ENCODE measurements around the gene CYSLTR2. TPM values are rescaled to one million over a fixed set of nuclear protein-coding genes. Genes with fewer than 3 reads are reported as not detected.

Gene CYSLTR2
- total RNA-seq, 1 experiment from 2014 or later = not detected

DNA sequence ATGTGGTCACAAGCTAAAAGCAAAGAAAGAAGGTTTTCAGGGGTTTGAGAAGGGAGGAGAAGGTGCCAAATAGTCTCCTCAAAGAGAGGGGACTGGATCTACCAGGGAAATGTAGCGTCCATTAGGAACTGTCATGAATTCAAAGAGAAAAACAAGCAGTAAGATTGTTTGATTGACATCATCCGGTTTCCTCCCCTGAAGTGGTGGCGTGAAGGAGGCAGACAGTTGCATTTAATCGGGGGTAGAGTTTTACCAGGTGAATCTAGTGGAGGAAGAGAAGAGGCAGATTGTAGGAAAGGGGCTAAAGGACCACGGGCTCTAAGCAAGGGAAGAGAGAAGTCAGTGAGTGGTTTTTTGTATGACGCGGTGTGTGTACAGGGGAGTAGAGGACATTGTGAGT lies 13.0 kb upstream of the CYSLTR2 start:
- ATAC-seq = no peak
- Histone ChIP-seq H3K27ac (ENCODE audit: low read length) (no peak overlapping the region), H3K4me3 (ENCODE audit: low read depth in 2 of 2, low read length in 2 of 2) (no peak overlapping the region), H3K9me3 (ENCODE audit: control insufficient read depth, insufficient read depth, low read depth, low read length) (peaks cover 3% of the 10 kb centered on the region; the same call in 1 of the 2 replicates), H3K27me3 (ENCODE audit: control insufficient read depth, insufficient read depth, low read length) (no peaks in the 10 kb centered on the region), H3K36me3 (ENCODE audit: control insufficient read depth, insufficient read depth, low read length) (no peaks in the 10 kb centered on the region), H3K4me1 (ENCODE audit: control insufficient read depth, insufficient read depth, low read length) (no peaks in the 10 kb centered on the region)
- BruUV-seq (replicated peaks) = no TSS peak
- POLR2A ChIA-PET = no interaction called here
- in situ Hi-C loops (cut with HindIII; ENCODE audit: low pct_unique_long_range_greater_than_20kb, low sequenced_read_pairs) (no loop called here), intact Hi-C loops (cut with micrococcal nuclease; ENCODE audit: unreplicated experiment) (no loop called here)
- CTCF ChIA-PET = no interaction called here
- no peak for DNase-seq (ENCODE audit: low read depth, low spot score)
- no peak for TF ChIP-seq SIN3A (IDR thresholded peaks at IDR 0.05; ENCODE audit: borderline replicate concordance, insufficient read depth, low read depth, low read length)

DNA sequence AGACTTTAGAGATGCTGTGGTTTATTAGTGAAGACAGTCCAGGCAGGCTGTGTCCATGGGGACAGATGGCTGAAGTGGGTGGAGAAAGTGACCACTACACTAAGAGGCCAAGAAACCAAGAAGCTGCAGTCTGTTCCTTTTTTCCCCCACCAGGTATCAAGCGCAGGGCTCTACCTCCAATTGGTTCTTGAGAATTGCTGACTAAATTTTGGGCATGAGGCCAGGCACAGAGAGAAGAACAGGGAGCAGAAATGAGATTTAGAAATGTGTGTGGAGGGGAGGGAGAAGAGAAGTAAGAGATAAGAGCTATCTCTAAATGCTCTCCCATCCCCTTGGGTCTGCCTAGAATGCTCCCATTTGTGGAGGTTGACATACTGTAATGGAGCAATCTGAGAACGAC lies 12.3 kb upstream of the CYSLTR2 start:
- ChIA-PET CTCF (no interaction called here), POLR2A (no interaction called here)
- Histone ChIP-seq H3K4me3 (ENCODE audit: low read depth in 2 of 2, low read length in 2 of 2) (no peak overlapping the region), H3K9me3 (ENCODE audit: control insufficient read depth, insufficient read depth, low read depth, low read length) (no peaks in the 10 kb centered on the region), H3K27ac (ENCODE audit: low read length) (no peak overlapping the region), H3K27me3 (ENCODE audit: control insufficient read depth, insufficient read depth, low read length) (no peaks in the 10 kb centered on the region), H3K36me3 (ENCODE audit: control insufficient read depth, insufficient read depth, low read length) (no peaks in the 10 kb centered on the region), H3K4me1 (ENCODE audit: control insufficient read depth, insufficient read depth, low read length) (no peaks in the 10 kb centered on the region)
- intact Hi-C loops (cut with micrococcal nuclease; ENCODE audit: unreplicated experiment) (no loop called here), in situ Hi-C loops (cut with HindIII; ENCODE audit: low pct_unique_long_range_greater_than_20kb, low sequenced_read_pairs) (no loop called here)
- BruUV-seq (replicated peaks) = no TSS peak
- DNase-seq (ENCODE audit: low read depth, low spot score) = no peak
- no peak for TF ChIP-seq POLR2AphosphoS5 (IDR thresholded peaks at IDR 0.05; ENCODE audit: low read depth, low read length)
- TF ChIP-seq, protein P1, sequence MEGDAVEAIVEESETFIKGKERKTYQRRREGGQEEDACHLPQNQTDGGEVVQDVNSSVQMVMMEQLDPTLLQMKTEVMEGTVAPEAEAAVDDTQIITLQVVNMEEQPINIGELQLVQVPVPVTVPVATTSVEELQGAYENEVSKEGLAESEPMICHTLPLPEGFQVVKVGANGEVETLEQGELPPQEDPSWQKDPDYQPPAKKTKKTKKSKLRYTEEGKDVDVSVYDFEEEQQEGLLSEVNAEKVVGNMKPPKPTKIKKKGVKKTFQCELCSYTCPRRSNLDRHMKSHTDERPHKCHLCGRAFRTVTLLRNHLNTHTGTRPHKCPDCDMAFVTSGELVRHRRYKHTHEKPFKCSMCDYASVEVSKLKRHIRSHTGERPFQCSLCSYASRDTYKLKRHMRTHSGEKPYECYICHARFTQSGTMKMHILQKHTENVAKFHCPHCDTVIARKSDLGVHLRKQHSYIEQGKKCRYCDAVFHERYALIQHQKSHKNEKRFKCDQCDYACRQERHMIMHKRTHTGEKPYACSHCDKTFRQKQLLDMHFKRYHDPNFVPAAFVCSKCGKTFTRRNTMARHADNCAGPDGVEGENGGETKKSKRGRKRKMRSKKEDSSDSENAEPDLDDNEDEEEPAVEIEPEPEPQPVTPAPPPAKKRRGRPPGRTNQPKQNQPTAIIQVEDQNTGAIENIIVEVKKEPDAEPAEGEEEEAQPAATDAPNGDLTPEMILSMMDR (IDR thresholded peaks at IDR 0.05) = no peak
- TF ChIP-seq SIN3A (IDR thresholded peaks at IDR 0.05; ENCODE audit: borderline replicate concordance, insufficient read depth, low read depth, low read length) = no peak
- TF ChIP-seq, protein P2, sequence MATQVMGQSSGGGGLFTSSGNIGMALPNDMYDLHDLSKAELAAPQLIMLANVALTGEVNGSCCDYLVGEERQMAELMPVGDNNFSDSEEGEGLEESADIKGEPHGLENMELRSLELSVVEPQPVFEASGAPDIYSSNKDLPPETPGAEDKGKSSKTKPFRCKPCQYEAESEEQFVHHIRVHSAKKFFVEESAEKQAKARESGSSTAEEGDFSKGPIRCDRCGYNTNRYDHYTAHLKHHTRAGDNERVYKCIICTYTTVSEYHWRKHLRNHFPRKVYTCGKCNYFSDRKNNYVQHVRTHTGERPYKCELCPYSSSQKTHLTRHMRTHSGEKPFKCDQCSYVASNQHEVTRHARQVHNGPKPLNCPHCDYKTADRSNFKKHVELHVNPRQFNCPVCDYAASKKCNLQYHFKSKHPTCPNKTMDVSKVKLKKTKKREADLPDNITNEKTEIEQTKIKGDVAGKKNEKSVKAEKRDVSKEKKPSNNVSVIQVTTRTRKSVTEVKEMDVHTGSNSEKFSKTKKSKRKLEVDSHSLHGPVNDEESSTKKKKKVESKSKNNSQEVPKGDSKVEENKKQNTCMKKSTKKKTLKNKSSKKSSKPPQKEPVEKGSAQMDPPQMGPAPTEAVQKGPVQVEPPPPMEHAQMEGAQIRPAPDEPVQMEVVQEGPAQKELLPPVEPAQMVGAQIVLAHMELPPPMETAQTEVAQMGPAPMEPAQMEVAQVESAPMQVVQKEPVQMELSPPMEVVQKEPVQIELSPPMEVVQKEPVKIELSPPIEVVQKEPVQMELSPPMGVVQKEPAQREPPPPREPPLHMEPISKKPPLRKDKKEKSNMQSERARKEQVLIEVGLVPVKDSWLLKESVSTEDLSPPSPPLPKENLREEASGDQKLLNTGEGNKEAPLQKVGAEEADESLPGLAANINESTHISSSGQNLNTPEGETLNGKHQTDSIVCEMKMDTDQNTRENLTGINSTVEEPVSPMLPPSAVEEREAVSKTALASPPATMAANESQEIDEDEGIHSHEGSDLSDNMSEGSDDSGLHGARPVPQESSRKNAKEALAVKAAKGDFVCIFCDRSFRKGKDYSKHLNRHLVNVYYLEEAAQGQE (IDR thresholded peaks at IDR 0.05; ENCODE audit: insufficient read depth in 1 of 2, low read depth in 2 of 2, low read length in 1 of 2) = no peak
- TF ChIP-seq TCF7L2 (IDR thresholded peaks at IDR 0.05; ENCODE audit: low read depth, low read length) = no peak
- no peak for ATAC-seq

DNA sequence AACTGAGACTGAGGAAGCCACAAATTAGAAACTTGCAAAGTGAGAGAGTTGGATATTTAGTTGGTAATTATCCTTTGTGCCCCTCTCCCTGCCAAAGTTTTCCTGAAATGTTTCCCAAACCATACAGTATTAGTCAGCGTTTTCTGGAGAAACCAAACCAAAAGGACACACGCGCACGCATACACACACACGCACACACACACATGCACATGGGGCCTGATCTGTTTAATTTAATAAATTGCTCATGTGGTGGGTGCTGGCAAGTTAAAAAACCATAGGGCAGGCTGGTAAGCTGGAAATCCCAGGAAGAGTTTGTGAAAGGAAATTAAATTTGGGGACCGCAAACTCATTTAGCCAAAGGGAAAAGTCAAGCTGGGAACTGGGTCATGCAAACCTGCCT lies 11.7 kb upstream of the CYSLTR2 start:
- ChIA-PET POLR2A (no interaction called here), CTCF (no interaction called here)
- ATAC-seq (no peak), DNase-seq (ENCODE audit: low read depth, low spot score) (no peak)
- no peak overlapping the region for H3K27ac ChIP-seq (ENCODE audit: low read length)
- H3K36me3 ChIP-seq (ENCODE audit: control insufficient read depth, insufficient read depth, low read length) = no peaks in the 10 kb centered on the region
- H3K4me1 ChIP-seq (ENCODE audit: control insufficient read depth, insufficient read depth, low read length) = no peaks in the 10 kb centered on the region
- intact Hi-C loops (cut with micrococcal nuclease; ENCODE audit: unreplicated experiment) = no loop called here
- TF ChIP-seq, protein P2 (IDR thresholded peaks at IDR 0.05; ENCODE audit: insufficient read depth in 1 of 2, low read depth in 2 of 2, low read length in 1 of 2) = no peak
- TF ChIP-seq, protein P1 (IDR thresholded peaks at IDR 0.05) = no peak
- TF ChIP-seq TCF7L2 (IDR thresholded peaks at IDR 0.05; ENCODE audit: low read depth, low read length) (no peak), POLR2AphosphoS5 (IDR thresholded peaks at IDR 0.05; ENCODE audit: low read depth, low read length) (no peak), SIN3A (IDR thresholded peaks at IDR 0.05; ENCODE audit: borderline replicate concordance, insufficient read depth, low read depth, low read length) (no peak)
- in situ Hi-C loops (cut with HindIII; ENCODE audit: low pct_unique_long_range_greater_than_20kb, low sequenced_read_pairs) = no loop called here
- no TSS peak for BruUV-seq (replicated peaks)
- no peaks in the 10 kb centered on the region for H3K27me3 ChIP-seq (ENCODE audit: control insufficient read depth, insufficient read depth, low read length)
- no peaks in the 10 kb centered on the region for H3K9me3 ChIP-seq (ENCODE audit: control insufficient read depth, insufficient read depth, low read depth, low read length)
- H3K4me3 ChIP-seq (ENCODE audit: low read depth in 2 of 2, low read length in 2 of 2) = no peak overlapping the region
